Measurements from ENCODE around the gene LAMTOR1.

The LAMTOR1 gene

DNA sequence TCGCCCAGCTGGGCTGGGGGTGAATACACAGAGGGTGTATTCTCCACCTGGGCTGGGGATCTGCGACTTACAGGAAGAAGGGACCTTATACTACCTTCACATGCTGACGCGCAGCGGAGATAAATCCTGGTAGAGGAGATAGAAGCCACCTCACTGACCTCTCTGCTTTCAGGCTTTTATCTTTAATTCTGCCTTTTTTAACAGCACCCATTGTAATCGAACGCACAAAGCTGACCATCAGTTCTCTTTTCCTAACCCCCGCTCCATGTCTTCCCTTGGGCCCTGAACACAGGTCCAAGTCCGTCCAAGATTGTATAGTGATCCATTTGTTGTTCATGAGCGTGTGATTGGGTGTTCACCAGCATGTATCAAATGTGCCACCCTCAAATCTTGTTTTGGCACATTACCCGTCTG, 664 bp upstream of the LAMTOR1 start:
- no peak for TF ChIP-seq GATA2 (IDR thresholded peaks at IDR 0.05; ENCODE audit: low read depth, low read length)
- TF ChIP-seq GATA3 (IDR thresholded peaks at IDR 0.05; ENCODE audit: low read depth, low read length): no peak

DNA sequence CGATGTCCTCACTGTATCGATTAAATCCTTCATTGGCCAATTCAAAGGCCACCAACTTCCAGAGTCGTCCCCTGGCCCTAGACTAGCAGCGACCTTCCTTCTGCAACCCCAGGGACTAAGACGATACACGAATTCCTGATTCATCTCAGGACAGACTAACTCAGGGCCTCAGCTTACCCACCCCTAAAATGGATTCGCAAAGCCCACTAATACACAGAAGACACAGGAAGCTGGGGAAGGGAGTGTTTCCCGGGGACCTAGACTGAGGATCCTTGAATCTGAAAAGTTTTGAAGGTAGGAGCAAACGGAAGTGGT, 509 bp downstream of the LAMTOR1 start:
- no peak for TF ChIP-seq GATA2 (IDR thresholded peaks at IDR 0.05; ENCODE audit: low read depth, low read length)
- no peak for TF ChIP-seq GATA3 (IDR thresholded peaks at IDR 0.05; ENCODE audit: low read depth, low read length)

DNA sequence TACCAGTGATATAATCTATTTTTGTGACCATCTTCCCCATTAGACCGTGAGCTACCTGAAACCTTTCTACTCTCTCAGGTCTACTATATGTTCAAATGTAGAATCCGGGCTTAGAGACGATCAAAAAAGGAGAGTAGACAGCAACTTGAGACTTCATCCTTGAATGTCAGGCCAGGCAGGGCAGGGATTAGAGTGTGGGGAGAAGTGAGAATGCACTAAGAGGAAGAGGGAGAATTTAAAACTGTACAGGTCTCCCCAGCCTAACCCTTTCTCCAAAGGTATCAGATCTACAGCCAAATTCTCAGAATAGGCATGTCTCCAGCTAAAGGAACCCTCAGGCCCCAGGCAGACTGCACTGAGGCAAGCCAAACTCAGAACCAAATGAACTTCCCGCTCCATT, 935 bp downstream of the LAMTOR1 start:
- TF ChIP-seq GATA3 (IDR thresholded peaks at IDR 0.05; ENCODE audit: low read depth, low read length) (no peak), GATA2 (IDR thresholded peaks at IDR 0.05; ENCODE audit: low read depth, low read length) (no peak)

DNA sequence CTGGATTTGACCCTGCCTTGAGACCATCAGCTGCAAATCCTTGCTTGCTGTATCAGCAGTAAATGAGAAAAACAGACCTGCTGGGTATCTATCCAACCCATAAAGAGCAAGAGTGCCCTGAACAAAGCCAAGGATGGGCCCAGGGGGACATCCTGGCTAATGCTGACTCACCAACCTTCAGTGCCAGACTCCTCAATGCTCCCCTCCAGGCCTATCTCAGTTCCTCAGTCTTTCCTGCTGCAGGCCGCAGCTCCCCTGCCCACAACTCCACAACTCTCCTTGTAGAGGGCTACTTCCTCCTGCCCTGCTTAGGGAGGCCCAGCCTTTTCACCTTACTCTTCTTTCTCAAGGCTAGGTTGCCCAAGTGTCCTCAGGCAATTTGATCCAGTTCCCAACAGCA, 2.6 kb downstream of the LAMTOR1 start:
- no peak for TF ChIP-seq GATA3 (IDR thresholded peaks at IDR 0.05; ENCODE audit: low read depth, low read length)
- TF ChIP-seq GATA2 (IDR thresholded peaks at IDR 0.05; ENCODE audit: low read depth, low read length): no peak

DNA sequence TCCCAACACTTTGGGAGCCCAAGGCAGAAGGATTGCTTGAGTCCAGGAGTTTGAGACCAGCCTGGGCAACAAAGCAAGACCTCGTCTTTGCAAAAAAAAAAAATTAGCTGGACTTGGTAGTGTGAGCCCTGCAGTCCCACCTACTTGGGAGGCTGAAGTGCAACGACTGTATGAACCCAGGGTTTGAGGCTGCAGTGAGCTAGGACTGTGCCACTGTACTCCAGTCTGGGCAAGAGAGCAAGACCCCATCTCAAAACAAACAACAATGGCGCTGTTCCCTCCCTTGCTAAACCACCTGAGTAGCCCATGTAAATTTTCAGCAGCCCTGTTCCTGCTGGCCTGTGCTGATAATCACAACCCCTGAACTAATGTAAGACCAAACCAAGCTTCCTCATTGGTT, 3.1 kb downstream of the LAMTOR1 start:
- TF ChIP-seq GATA3 (IDR thresholded peaks at IDR 0.05; ENCODE audit: low read depth, low read length) (no peak), GATA2 (IDR thresholded peaks at IDR 0.05; ENCODE audit: low read depth, low read length) (no peak)

DNA sequence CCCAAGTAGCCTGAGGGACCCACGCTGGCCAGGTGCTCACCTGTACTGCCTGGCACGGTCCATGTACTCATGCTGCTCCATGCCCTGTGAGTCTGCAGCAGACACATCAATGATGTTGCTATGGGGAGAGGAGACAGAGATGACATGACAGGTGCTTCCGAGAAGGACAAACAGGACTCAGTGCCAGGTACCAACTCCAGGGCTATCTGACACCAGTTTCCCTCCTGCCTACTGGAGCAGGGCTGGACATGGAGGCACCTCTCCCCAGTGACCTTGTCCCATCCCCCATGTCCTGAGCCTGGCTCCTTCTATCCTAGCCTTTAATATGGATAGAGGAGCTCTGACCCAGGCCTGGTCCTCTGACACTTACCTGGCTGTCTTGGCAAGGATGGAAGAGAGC, 4.4 kb downstream of the LAMTOR1 start:
- TF ChIP-seq GATA2 (IDR thresholded peaks at IDR 0.05; ENCODE audit: low read depth, low read length) (no peak), GATA3 (IDR thresholded peaks at IDR 0.05; ENCODE audit: low read depth, low read length) (no peak)

DNA sequence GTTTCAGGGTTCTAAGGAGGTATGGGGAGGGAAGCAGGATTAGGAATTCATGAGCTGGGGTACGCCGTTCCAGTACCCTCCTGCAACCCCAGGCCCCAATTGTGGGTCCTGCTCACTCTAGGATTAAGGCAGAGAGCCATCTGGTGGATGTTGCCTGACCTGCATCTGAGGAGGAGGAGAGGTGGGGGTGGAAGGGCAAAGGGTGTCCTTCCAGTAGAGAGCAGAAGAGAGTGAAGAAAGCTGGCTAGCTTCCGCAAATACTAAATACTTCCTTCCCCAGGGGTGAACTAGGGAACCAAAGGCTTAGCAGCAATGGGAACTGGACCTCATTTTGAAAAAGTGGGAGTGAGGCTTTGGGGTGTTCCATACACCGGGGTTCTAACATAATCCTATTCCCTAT, 11.8 kb downstream of the LAMTOR1 start:
- TF ChIP-seq GATA3 (IDR thresholded peaks at IDR 0.05; ENCODE audit: low read depth, low read length): no peak
- TF ChIP-seq GATA2 (IDR thresholded peaks at IDR 0.05; ENCODE audit: low read depth, low read length): no peak

DNA sequence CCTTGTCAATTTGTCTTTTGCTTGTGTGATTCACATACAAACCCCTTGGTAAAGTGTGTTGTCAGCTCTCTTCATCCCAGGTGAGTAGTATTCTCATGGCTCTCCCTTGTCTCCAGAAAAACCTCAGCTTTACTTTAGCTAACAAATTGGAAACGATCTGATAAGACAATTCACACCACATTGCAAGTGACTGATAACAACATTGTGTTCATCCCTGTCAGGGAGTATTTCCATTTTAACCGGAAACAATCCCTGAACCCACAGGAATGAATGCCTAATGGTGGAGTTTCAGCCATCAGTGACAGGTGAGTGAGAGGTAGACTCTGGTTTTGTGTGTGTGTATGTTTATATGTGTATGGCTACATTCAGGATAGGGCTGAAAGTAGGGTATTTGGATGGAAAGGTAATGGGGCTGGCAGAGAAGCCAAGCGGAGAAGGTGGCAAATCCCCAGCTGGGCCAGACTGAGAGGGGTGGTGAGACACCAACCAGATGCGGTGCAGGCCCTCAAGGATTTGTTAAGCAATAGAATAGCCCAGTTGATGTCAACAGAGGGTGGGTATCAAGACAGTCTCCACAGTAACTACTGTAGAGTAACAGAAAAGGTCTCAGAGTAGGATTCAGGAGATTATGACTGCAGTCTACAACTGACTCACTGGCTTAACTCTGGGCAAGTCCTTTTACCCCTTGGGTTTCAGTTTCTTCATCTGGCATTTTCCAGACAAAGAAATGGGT, 14.9 kb downstream of the LAMTOR1 start:
- no peak for TF ChIP-seq GATA3 (IDR thresholded peaks at IDR 0.05; ENCODE audit: low read depth, low read length)
- TF ChIP-seq GATA2 (IDR thresholded peaks at IDR 0.05; ENCODE audit: low read depth, low read length): no peak

DNA sequence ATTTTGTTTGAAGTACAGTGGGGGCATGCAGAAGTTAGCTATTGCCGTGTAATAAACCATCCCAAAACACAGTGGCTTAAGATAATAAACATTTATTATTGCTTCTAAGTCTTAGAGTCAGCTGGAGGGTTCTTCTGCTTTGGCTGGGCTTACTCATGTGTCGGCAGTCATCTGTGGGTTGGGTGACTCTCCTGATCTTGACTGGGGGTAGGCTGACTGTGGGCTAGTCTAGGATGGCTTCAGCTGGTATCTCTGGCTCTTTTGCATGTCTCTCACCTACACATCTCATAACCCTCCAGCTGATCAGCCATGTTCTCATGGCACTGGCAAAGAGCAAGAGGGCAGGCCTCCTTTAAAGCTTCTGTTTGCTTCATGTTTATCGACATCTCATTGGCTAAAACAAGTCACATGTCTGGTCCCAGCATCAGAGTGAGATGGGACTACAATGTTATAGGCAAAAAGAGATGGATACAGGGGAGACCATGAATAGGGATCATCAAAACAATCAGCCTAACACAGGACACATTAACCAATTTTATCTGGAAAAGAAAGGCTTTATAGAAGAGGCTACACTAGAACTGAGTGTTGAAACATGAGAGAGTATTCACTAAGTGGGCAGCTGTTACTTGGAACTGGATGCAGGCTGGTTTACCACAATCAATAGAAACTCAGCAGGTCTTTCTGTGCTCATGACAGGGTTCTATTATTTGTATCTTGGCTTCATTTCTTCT, 17.3 kb downstream of the LAMTOR1 start:
- TF ChIP-seq GATA3 (IDR thresholded peaks at IDR 0.05; ENCODE audit: low read depth, low read length) (no peak), GATA2 (IDR thresholded peaks at IDR 0.05; ENCODE audit: low read depth, low read length) (no peak)

DNA sequence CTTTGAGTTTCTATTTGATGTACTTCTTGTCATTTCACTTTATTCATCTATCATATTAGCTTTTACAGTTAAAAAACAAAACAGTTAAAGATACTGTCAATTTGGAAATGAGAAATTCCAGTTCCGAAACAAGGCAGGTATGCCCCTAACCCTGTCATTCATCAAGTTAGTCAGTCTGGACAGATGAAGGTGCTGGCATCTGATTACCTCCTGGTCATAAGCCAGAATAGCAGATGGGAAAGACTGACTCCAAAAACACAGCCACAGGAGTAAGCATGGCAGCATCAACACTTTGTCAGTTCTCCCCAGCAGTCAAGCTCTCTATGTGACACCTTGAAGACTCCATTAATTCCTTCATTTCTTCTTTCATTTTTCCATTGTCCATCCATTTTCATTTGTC, 18.1 kb downstream of the LAMTOR1 start:
- TF ChIP-seq GATA2 (IDR thresholded peaks at IDR 0.05; ENCODE audit: low read depth, low read length): peak; percentile 68
- TF ChIP-seq GATA3 (IDR thresholded peaks at IDR 0.05; ENCODE audit: low read depth, low read length): no peak

DNA sequence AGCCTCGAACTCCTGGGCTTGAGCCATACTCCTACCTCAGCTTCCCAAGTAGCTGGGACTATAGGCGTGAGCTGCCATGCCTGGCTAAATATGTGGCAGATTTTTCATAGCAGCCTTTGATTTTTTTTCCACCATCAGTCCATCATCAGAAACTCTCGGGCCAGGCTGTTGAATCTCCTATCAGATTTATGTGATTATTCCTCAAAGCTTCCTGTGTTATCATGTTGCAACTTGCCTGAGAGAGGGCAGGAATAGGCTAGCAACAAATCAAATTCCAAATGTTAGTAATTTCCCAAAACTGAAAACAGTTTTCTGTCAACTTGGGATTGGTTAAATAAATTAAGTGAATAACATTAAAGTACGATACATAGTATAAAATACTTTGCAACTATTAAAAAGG, 19.0 kb downstream of the LAMTOR1 start:
- TF ChIP-seq GATA3 (IDR thresholded peaks at IDR 0.05; ENCODE audit: low read depth, low read length) (no peak), GATA2 (IDR thresholded peaks at IDR 0.05; ENCODE audit: low read depth, low read length) (no peak)

DNA sequence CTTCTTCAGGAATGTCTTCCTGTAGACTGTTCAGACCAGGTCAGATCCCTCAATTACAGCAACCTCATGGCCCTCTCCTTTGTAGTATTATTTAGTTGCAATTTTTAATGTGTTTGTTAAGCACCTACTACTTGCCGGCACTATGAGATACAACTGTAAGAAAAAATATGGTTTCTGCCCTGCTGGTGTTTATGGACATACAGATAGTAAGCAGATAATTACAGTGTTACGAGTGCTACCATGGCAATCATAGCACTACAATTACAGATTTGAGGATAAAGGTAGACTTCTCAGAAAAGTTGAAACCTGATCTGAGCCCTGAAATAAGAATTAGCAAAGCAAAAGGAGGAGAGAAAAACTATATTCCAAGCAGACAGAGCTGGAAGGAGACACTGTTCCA, 19.7 kb downstream of the LAMTOR1 start:
- TF ChIP-seq GATA3 (IDR thresholded peaks at IDR 0.05; ENCODE audit: low read depth, low read length) (no peak), GATA2 (IDR thresholded peaks at IDR 0.05; ENCODE audit: low read depth, low read length) (no peak)

DNA sequence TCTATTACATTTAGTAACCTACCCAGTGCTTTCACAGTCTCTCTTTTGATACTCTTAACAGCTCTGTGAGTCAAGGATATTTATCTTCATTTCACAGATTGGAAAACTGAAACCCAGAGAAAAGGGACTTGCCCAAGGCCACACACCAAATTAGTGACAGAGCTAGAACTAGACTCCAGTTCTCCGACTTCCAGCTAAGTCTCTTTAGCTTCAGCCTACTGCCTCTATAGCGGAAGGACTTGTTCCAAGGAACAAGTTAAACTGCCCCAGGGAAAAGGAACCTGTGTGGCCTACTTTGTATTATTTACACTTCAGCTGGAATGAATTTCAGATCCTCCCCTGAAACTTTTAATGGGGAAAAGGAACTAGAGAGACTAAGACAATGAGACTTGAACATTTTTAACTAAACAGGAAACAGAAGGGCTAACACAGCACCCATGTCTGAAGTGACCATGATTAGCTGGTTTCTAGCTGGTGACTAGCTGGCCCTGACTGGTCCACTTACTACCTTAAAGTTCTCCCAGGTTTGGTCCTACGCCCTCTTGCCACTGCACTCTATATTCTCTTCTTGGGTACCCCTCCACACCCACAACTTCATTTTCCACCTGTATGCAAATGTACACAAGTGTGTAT, 21.2 kb downstream of the LAMTOR1 start:
- TF ChIP-seq GATA2 (IDR thresholded peaks at IDR 0.05; ENCODE audit: low read depth, low read length): no peak
- no peak for TF ChIP-seq GATA3 (IDR thresholded peaks at IDR 0.05; ENCODE audit: low read depth, low read length)

DNA sequence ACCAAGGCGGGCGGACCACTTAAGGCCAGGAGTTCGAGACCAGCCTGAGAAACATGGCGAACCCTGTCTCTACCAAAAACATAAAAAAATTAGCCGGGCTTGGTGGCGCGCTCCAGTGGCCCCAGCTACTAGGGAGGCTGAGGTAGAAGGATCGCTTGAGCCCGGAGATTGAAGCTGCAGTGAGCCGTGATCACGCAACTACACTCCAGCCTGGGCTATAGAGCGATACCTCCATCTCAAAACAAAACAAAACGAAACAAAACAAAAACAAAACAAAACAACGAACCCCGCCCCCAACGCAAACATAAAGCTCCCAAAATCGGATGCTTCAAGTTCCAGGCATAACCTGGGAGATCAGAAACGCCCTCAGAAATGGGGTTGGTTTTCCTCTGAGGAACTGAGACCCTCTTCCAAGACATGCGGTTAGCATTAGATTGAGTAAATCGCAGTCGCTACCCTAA, 21.9 kb downstream of the LAMTOR1 start:
- TF ChIP-seq GATA2 (IDR thresholded peaks at IDR 0.05; ENCODE audit: low read depth, low read length) (no peak), GATA3 (IDR thresholded peaks at IDR 0.05; ENCODE audit: low read depth, low read length) (no peak)

Data from SH-SY5Y (cell line).